Tibial nerve (tissue), 4 donors: ENCODE measurements around the gene RELN. TPM values are rescaled to one million over a fixed set of nuclear protein-coding genes. Genes with fewer than 3 reads are reported as not detected.

ENCODE experiments used
- DNase-seq, 2 donors: peaks; one replicate each; pipeline ENCODE4 v3.0.0-alpha.2; 2019; ENCODE audit warnings: low spot score in 2 of 2
- H3K27ac ChIP-seq, 4 donors: fragments of 200-600 bp; sonication (generic) in 3 of 4; one replicate each; pipeline ENCODE4 v1.5.1; 2017 to 2019; ENCODE audit warnings: mild to moderate bottlenecking in 1 of 4
- H3K27me3 ChIP-seq, 2 donors: fragments of 200-600 bp; sonication (generic) in 1 of 2; one replicate each; pipeline versions ENCODE4 v1.5.1 to v1.6.0; 2017 to 2019
- H3K36me3 ChIP-seq, 3 donors: fragments of 200-600 bp; sonication (generic); one replicate each; pipeline ENCODE4 v1.5.1; 2018 to 2019
- H3K4me1 ChIP-seq, 4 donors: fragments of 200-600 bp; sonication (generic) in 3 of 4; one replicate each; pipeline ENCODE4 v1.5.1; 2017 to 2019
- H3K4me3 ChIP-seq, 4 donors: fragments of 200-600 bp; sonication (generic) in 3 of 4; one replicate each; pipeline ENCODE4 v1.5.1; 2017 to 2019; ENCODE audit warnings: mild to moderate bottlenecking in 1 of 4, moderate library complexity in 1 of 4
- H3K9me3 ChIP-seq, 4 donors: fragments of 200-600 bp; sonication (generic) in 3 of 4; one replicate each; pipeline ENCODE4 v1.5.1; 2017 to 2019
- CTCF ChIP-seq, 5 experiments: fragments of 200-600 bp in 3 of 5; fragments of 450-650 bp in 2 of 5; sonication (generic) in 3 of 5; IDR thresholded peaks; one replicate each; pipeline ENCODE4 v1.5.1; 2016 to 2019; ENCODE audit warnings: antibody characterized with exemption in 5 of 5, mild to moderate bottlenecking in 3 of 5, moderate library complexity in 2 of 5
- EP300 ChIP-seq, 2 donors: sonication (generic); formaldehyde crosslinking; IDR thresholded peaks; one replicate each; pipeline ENCODE4 v1.6.1; 2017; ENCODE audit warnings: antibody characterized with exemption in 2 of 2, mild to moderate bottlenecking in 1 of 2
- POLR2A ChIP-seq, 2 donors: fragments of 450-650 bp; IDR thresholded peaks; one replicate each; pipeline ENCODE4 v1.6.1; 2017; ENCODE audit warnings: antibody characterized with exemption in 2 of 2, mild to moderate bottlenecking in 2 of 2, moderate library complexity in 2 of 2
- WGBS, 2 donors: methylation state at CpG; one replicate each; pipeline ENCODE4 v1.1.5; 2018; 5-methylcytosine and 5-hydroxymethylcytosine counted together
- total RNA-seq, 4 donors: library from RNA; depleted of rRNA; stranded (reverse); fragments of >200 nt; gene quantifications; one replicate each; pipeline ENCODE4 v1.1.0, GENCODE V29; 2016

The RELN gene
- total RNA-seq, 4 donors from 2014 or later, result 80.4 to 117 (median 102) TPM

GRCh38 chr7:103944230-103944900 is 45.1 kb downstream of the RELN start:
- Histone ChIP-seq H3K36me3 (no peaks in the 10 kb centered on the region), H3K4me1 (no peaks in the 10 kb centered on the region), H3K27ac (no peak overlapping the region), H3K9me3 (no peaks in the 10 kb centered on the region), H3K4me3 (no peak overlapping the region), H3K27me3 (no peaks in the 10 kb centered on the region)
- TF ChIP-seq EP300 (IDR thresholded peaks at IDR 0.05) (no peak), CTCF (IDR thresholded peaks at IDR 0.05) (no peak), POLR2A (IDR thresholded peaks at IDR 0.05) (no peak)
- DNase-seq, result no peak
- 91 to 92% methylated on average over 6 of the region's 6 CpGs for WGBS, 2 donors

- 62 to 73% methylated on average over 3 of the region's 3 CpGs for WGBS, 2 donors
- no peak overlapping the region for H3K27ac ChIP-seq
- peaks cover 0 to 5% (median 0%) of the 10 kb centered on the region in 4 donors for H3K4me1 ChIP-seq
- H3K9me3 ChIP-seq, result no peaks in the 10 kb centered on the region
- H3K27me3 ChIP-seq, result no peaks in the 10 kb centered on the region
- TF ChIP-seq CTCF (IDR thresholded peaks at IDR 0.05), result no peak
- no peak for TF ChIP-seq POLR2A (IDR thresholded peaks at IDR 0.05)
- TF ChIP-seq EP300 (IDR thresholded peaks at IDR 0.05), result no peak
- H3K36me3 ChIP-seq, result no peaks in the 10 kb centered on the region
- no peak for DNase-seq
- no peak overlapping the region for H3K4me3 ChIP-seq
These were observed 47.5 kb downstream of the RELN start for GRCh38 chr7:103941976-103942375.

- DNase-seq, result no peak
- no peak overlapping the region for H3K4me3 ChIP-seq
- peaks cover 0 to 9% (median 0%) of the 10 kb centered on the region in 4 donors for H3K4me1 ChIP-seq
- no peaks in the 10 kb centered on the region for H3K9me3 ChIP-seq
- H3K27ac ChIP-seq, result peak overlapping the region in 2 of 4 donors; percentile 9 to 25
- H3K36me3 ChIP-seq, result no peaks in the 10 kb centered on the region
- 66 to 68% methylated on average over 6 of the region's 6 CpGs for WGBS, 2 donors
- no peak for TF ChIP-seq EP300 (IDR thresholded peaks at IDR 0.05)
- no peak for TF ChIP-seq CTCF (IDR thresholded peaks at IDR 0.05)
- TF ChIP-seq POLR2A (IDR thresholded peaks at IDR 0.05), result no peak
- H3K27me3 ChIP-seq, result no peaks in the 10 kb centered on the region
These were observed 48.8 kb downstream of the RELN start for GRCh38 chr7:103940382-103941268.

GRCh38 chr7:103937680-103938079 is 51.8 kb downstream of the RELN start:
- no peaks in the 10 kb centered on the region for H3K36me3 ChIP-seq
- WGBS, 2 donors, result 79 to 80% methylated on average over 3 of the region's 3 CpGs
- no peak for TF ChIP-seq POLR2A (IDR thresholded peaks at IDR 0.05)
- TF ChIP-seq EP300 (IDR thresholded peaks at IDR 0.05), result no peak
- TF ChIP-seq CTCF (IDR thresholded peaks at IDR 0.05), result no peak

GRCh38 chr7:103936558-103936957 is 52.9 kb downstream of the RELN start:
- H3K36me3 ChIP-seq, result no peaks in the 10 kb centered on the region

More at GRCh38 chr7:103937680-103938079, 51.8 kb downstream of the RELN start:
- H3K4me1 ChIP-seq, result peaks cover 0 to 15% (median 0%) of the 10 kb centered on the region in 4 donors
- no peak for DNase-seq
- no peaks in the 10 kb centered on the region for H3K27me3 ChIP-seq
- H3K27ac ChIP-seq, result peak overlapping the region in 2 of 4 donors; percentile 40 to 68
- H3K4me3 ChIP-seq, result no peak overlapping the region
- no peaks in the 10 kb centered on the region for H3K9me3 ChIP-seq

More at GRCh38 chr7:103936558-103936957, 52.9 kb downstream of the RELN start:
- Histone ChIP-seq H3K4me1 (peaks cover 0 to 15% (median 0%) of the 10 kb centered on the region in 4 donors), H3K9me3 (no peaks in the 10 kb centered on the region), H3K4me3 (no peak overlapping the region), H3K27me3 (no peaks in the 10 kb centered on the region), H3K27ac (peak overlapping the region in 3 of 4 donors; percentile 32 to 72 (median 68))
- WGBS, 2 donors, result 36 to 41% methylated on average over 2 of the region's 2 CpGs
- DNase-seq, result no peak
- TF ChIP-seq POLR2A (IDR thresholded peaks at IDR 0.05) (no peak), EP300 (IDR thresholded peaks at IDR 0.05) (peak in 1 of 2 donors; percentile 12), CTCF (IDR thresholded peaks at IDR 0.05) (no peak)
